HepG2 (cell line): Measurements from ENCODE around the gene FAM222B. TPM values are rescaled to one million over a fixed set of nuclear protein-coding genes. Genes with fewer than 3 reads are reported as not detected.

Experiments used
- HNF1A ChIP-seq, 2 experiments: sonication (generic) in 1 of 2; formaldehyde crosslinking in 1 of 2; IDR thresholded peaks; 2 replicates each; pipeline versions ENCODE4 v1.4.0 to v1.6.1; 2016 to 2020; ENCODE audit warnings: borderline replicate concordance in 1 of 2, low read depth in 1 of 2, mild to moderate bottlenecking in 1 of 2, missing genetic modification reagents in 1 of 2
- MEIS2 ChIP-seq: sonication (generic); formaldehyde crosslinking; IDR thresholded peaks from 2 replicates; pipeline ENCODE4 v1.9.0; 2021; ENCODE audit warnings: mild to moderate bottlenecking, missing genetic modification reagents
- NFKB2 ChIP-seq: sonication (generic); formaldehyde crosslinking; IDR thresholded peaks from 2 replicates; pipeline ENCODE4 v1.4.0; 2020; ENCODE audit warnings: missing genetic modification reagents, borderline replicate concordance
- NFKBIZ ChIP-seq: IDR thresholded peaks from 2 replicates; pipeline ENCODE4 v1.6.1; 2018; ENCODE audit warnings: missing genetic modification reagents, missing compliant biosample characterization
- PRPF4 ChIP-seq: fragments of 200-400 bp; formaldehyde crosslinking; IDR thresholded peaks from 2 replicates; pipeline ENCODE4 v1.6.1; 2016; ENCODE audit warnings: low read length, low read depth; ENCODE audit not compliant: poor library complexity, severe bottlenecking
- TCF12 ChIP-seq, 2 experiments: fragments of 450-650 bp in 1 of 2; sonication (generic) in 1 of 2; formaldehyde crosslinking in 1 of 2; IDR thresholded peaks; 2 replicates each; pipeline versions ENCODE4 v1.6.1 to v1.8.0; 2017 to 2022; ENCODE audit warnings: antibody characterized with exemption in 1 of 2, mild to moderate bottlenecking in 1 of 2, missing genetic modification reagents in 1 of 2, moderate library complexity in 1 of 2
- ZFX ChIP-seq: sonication (generic); formaldehyde crosslinking; IDR thresholded peaks from 2 replicates; pipeline ENCODE4 v1.4.0; 2020; ENCODE audit warnings: mild to moderate bottlenecking, low read depth, missing genetic modification reagents, moderate library complexity
- ZNF275 ChIP-seq: sonication (generic); formaldehyde crosslinking; IDR thresholded peaks from 2 replicates; pipeline ENCODE4 v1.8.0; 2022; ENCODE audit warnings: missing genetic modification reagents, mild to moderate bottlenecking, inconsistent platforms, borderline replicate concordance
- ZNF530 ChIP-seq: sonication (generic); formaldehyde crosslinking; IDR thresholded peaks from 2 replicates; pipeline ENCODE4 v1.5.0; 2020; ENCODE audit warnings: low read depth, mild to moderate bottlenecking, missing genetic modification reagents
- ZNF761 ChIP-seq: sonication (generic); formaldehyde crosslinking; conservative IDR thresholded peaks from 2 replicates; pipeline ENCODE4 v1.4.0; 2020; ENCODE audit warnings: mild to moderate bottlenecking, missing genetic modification reagents
- ZNF841 ChIP-seq: sonication (generic); formaldehyde crosslinking; IDR thresholded peaks from 2 replicates; pipeline ENCODE4 v1.8.1; 2023; ENCODE audit warnings: missing genetic modification reagents, borderline replicate concordance
- polyA plus RNA-seq, 8 experiments: library from polyadenylated mRNA; depleted of rRNA in 3 of 8; stranded (reverse) in 7 of 8; unstranded in 1 of 8; fragments of >200 nt; fragmentation: Illumina TruSeq in 4 of 8; extraction: Trizol in 4 of 8; gene quantifications; 2 replicates each; pipeline versions ENCODE4 v1.2.1 to v1.2.3, GENCODE V29; 2011 to 2016; ENCODE audit warnings: low read depth in 4 of 8, missing spikeins in 1 of 8, mixed read lengths in 1 of 8; ENCODE audit not compliant: insufficient read depth in 1 of 8
- total RNA-seq, 5 experiments: library from RNA; depleted of rRNA; stranded (reverse); fragments of >200 nt; fragmentation: Illumina TruSeq; extraction: Trizol; gene quantifications; 2 replicates each; pipeline ENCODE4 v1.2.3, GENCODE V29; 2016; ENCODE audit warnings: low read depth in 1 of 5
- TF ChIP-seq, protein P1 (sequence below): sonication (generic); formaldehyde crosslinking; IDR thresholded peaks from 2 replicates; pipeline ENCODE4 v1.8.0; 2022; ENCODE audit warnings: low read depth, missing genetic modification reagents
- TF ChIP-seq, protein P2 (sequence below): sonication (generic); formaldehyde crosslinking; IDR thresholded peaks from 2 replicates; pipeline ENCODE4 v1.5.1; 2020; ENCODE audit warnings: mild to moderate bottlenecking, missing genetic modification reagents, borderline replicate concordance
- TF ChIP-seq, protein P3 (sequence below): sonication (generic); formaldehyde crosslinking; IDR thresholded peaks from 2 replicates; pipeline ENCODE4 v1.4.0; 2020; ENCODE audit warnings: missing genetic modification reagents, mild to moderate bottlenecking, borderline replicate concordance

The FAM222B gene
- total and polyA plus RNA-seq, 2 of the 13 experiments (the other 11 are each of a cell fraction or from before 2014, with no cell fraction given) = 3.5 to 7.3 TPM

DNA sequence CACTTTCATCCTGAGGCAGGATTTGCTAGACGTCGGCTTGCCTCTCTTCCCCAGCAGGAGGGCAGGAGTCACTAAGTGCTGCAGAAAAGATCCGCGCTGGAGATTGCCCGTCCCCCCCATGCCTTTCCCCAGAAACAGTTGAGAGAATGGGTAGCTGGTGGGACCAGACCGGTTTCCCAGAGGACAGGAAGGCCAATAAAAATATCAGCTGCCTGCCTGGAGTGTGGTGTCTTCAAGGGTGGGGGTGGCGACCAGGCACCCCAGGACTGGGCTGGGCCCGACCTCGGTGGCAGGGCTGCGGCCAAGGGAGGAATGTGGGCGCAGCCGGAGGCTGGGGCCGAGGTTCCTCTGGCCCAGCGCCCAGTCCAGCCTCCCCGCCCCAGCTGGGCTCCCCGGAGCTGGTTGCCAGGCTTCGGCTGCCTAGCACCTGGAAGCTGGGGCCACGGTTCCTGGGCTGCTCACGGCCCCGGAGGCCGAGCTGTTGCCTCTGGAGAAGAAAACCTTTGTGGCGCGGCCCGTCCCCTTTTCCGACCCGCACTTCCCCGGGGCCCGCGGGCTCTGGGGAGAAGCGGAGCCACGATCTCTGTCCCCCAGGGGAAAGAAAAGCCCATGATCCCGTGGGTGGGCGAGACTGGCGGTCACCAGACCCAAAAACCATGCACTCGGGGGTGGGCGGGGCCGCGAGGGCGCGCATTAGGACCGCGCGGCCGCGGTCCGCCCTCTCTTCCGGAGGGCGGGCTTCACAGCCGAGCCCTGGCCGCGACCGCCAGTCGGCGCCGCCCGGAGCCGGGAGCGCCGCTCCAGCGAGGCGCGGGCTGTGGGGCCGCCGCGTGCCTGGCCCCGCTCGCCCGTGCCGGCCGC lies 99.1 kb downstream of the FAM222B start, which contains the start of gene TRAF4 (continued):
- TF ChIP-seq PRPF4 = no peak
- TF ChIP-seq ZNF761 = no peak; the same call in 1 of the 2 replicates
- TF ChIP-seq TCF12 (IDR thresholded peaks at IDR 0.05) = no peak
- no peak for TF ChIP-seq TCF12 (CRISPR knock-in tag; IDR thresholded peaks at IDR 0.05)
- peak; percentile 52; the same call in 1 of the 2 replicates for TF ChIP-seq ZNF275
- TF ChIP-seq, protein P1, sequence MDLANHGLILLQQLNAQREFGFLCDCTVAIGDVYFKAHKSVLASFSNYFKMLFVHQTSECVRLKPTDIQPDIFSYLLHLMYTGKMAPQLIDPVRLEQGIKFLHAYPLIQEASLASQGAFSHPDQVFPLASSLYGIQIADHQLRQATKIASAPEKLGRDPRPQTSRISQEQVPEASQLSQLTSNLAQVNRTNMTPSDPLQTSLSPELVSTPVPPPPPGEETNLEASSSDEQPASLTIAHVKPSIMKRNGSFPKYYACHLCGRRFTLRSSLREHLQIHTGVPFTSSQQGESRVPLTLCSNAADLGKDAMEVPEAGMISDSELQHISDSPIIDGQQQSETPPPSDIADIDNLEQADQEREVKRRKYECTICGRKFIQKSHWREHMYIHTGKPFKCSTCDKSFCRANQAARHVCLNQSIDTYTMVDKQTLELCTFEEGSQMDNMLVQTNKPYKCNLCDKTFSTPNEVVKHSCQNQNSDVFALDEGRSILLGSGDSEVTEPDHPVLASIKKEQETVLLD (CRISPR knock-in tag) = no peak
- no peak for TF ChIP-seq ZNF841
- no peak for TF ChIP-seq NFKBIZ (CRISPR knock-in tag)
- TF ChIP-seq, protein P2, sequence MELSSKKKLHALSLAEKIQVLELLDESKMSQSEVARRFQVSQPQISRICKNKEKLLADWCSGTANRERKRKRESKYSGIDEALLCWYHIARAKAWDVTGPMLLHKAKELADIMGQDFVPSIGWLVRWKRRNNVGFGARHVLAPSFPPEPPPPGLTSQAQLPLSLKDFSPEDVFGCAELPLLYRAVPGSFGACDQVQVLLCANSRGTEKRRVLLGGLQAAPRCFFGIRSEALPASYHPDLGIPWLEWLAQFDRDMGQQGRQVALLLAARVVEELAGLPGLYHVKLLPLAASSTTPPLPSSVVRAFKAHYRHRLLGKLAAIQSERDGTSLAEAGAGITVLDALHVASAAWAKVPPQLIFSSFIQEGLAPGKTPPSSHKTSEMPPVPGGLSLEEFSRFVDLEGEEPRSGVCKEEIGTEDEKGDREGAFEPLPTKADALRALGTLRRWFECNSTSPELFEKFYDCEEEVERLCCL = no peak
- TF ChIP-seq ZFX (CRISPR knock-in tag) = peak; percentile 60
- no peak for TF ChIP-seq ZNF530 (CRISPR knock-in tag)
- no peak for TF ChIP-seq HNF1A (IDR thresholded peaks at IDR 0.05; ENCODE audit: low read depth)
- TF ChIP-seq HNF1A (CRISPR knock-in tag; IDR thresholded peaks at IDR 0.05; ENCODE audit: borderline replicate concordance) = no peak; the same call in 1 of the 2 replicates
- TF ChIP-seq, protein P3, sequence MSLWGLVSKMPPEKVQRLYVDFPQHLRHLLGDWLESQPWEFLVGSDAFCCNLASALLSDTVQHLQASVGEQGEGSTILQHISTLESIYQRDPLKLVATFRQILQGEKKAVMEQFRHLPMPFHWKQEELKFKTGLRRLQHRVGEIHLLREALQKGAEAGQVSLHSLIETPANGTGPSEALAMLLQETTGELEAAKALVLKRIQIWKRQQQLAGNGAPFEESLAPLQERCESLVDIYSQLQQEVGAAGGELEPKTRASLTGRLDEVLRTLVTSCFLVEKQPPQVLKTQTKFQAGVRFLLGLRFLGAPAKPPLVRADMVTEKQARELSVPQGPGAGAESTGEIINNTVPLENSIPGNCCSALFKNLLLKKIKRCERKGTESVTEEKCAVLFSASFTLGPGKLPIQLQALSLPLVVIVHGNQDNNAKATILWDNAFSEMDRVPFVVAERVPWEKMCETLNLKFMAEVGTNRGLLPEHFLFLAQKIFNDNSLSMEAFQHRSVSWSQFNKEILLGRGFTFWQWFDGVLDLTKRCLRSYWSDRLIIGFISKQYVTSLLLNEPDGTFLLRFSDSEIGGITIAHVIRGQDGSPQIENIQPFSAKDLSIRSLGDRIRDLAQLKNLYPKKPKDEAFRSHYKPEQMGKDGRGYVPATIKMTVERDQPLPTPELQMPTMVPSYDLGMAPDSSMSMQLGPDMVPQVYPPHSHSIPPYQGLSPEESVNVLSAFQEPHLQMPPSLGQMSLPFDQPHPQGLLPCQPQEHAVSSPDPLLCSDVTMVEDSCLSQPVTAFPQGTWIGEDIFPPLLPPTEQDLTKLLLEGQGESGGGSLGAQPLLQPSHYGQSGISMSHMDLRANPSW (CRISPR knock-in tag) = no peak
- TF ChIP-seq NFKB2 (CRISPR knock-in tag) = peak; percentile 62; the same call in 1 of the 2 replicates
- no peak; the same call in none of the 2 replicates for TF ChIP-seq MEIS2 (CRISPR knock-in tag)
